ENCODE data around the gene RGS13. TPM values are rescaled to one million over a fixed set of nuclear protein-coding genes. Genes with fewer than 3 reads are reported as not detected.

The RGS13 gene
- total and polyA plus RNA-seq, 2 donors (not counting 3 experiments of a cell fraction or from before 2014, with no cell fraction given), result not detected

- Histone ChIP-seq H3K4me2 (ENCODE audit: insufficient read depth, low read length) (no peak overlapping the region), H3K9me3 (replicated peaks; ENCODE audit: control insufficient read depth, insufficient read depth, low read length) (no peaks in the 10 kb centered on the region), H4K20me1 (replicated peaks; ENCODE audit: control insufficient read depth, extremely low read depth, insufficient read depth, low read length) (no peaks in the 10 kb centered on the region), H2AFZ (ENCODE audit: low read depth, low read length) (no peak overlapping the region), H3K4me3 (replicated peaks in 1 of 3; ENCODE audit: insufficient read depth in 1 of 3, low read depth in 1 of 3, low read length in 3 of 3) (no peak overlapping the region), H3K27ac (ENCODE audit: insufficient read depth, low read depth, low read length) (no peak overlapping the region), H3K27me3 (ENCODE audit: control insufficient read depth in 2 of 2, insufficient read depth in 2 of 2, low read length in 2 of 2) (no peaks in the 10 kb centered on the region), H3K4me1 (ENCODE audit: control insufficient read depth, extremely low read depth, insufficient read depth, low read length) (no peaks in the 10 kb centered on the region), H3K9ac (replicated peaks; ENCODE audit: extremely low read depth, insufficient read depth, low read length) (no peak overlapping the region), H3K79me2 (ENCODE audit: control insufficient read depth, insufficient read depth, low read length) (no peaks in the 10 kb centered on the region), H3K36me3 (ENCODE audit: control insufficient read depth in 2 of 2, extremely low read depth in 1 of 2, insufficient read depth in 2 of 2, low read length in 2 of 2) (no peaks in the 10 kb centered on the region), H3K9me1 (replicated peaks; ENCODE audit: control insufficient read depth, extremely low read depth, insufficient read depth, low read length) (no peaks in the 10 kb centered on the region)
- DNase-seq (ENCODE audit: low read depth, low spot score) (no peak), FAIRE-seq (no peak)
- no peak for TF ChIP-seq CTCF (IDR thresholded peaks at IDR 0.05; ENCODE audit: extremely low read depth in 1 of 2, insufficient read depth in 1 of 2, low read depth in 1 of 2, low read length in 2 of 2)
- TF ChIP-seq POLR2AphosphoS5 (IDR thresholded peaks at IDR 0.05; ENCODE audit: insufficient read depth, low read depth, low read length), result no peak
- no peak for TF ChIP-seq POLR2A (IDR thresholded peaks at IDR 0.05; ENCODE audit: low read depth, low read length)
- no peak for TF ChIP-seq JUN (IDR thresholded peaks at IDR 0.05; ENCODE audit: borderline replicate concordance, insufficient read depth, insufficient read length, low read depth)
- no peak for TF ChIP-seq MYC (IDR thresholded peaks at IDR 0.05; ENCODE audit: low read depth, low read length)
- TF ChIP-seq FOS (IDR thresholded peaks at IDR 0.05; ENCODE audit: borderline replicate concordance, insufficient read depth, low read length), result no peak
- TF ChIP-seq EZH2 (IDR thresholded peaks at IDR 0.05; ENCODE audit: borderline replicate concordance, low read depth, low read length, severe bottlenecking), result no peak
- TF ChIP-seq MAX (IDR thresholded peaks at IDR 0.05; ENCODE audit: insufficient read depth, insufficient read length), result no peak
- TF ChIP-seq GATA2 (IDR thresholded peaks at IDR 0.05; ENCODE audit: insufficient read depth, insufficient read length, low read depth, low read length), result no peak
- BruUV-seq (replicated peaks), result no TSS peak
- intact Hi-C loops (cut with micrococcal nuclease), result no loop called here
- ChIA-PET POLR2A (no interaction called here), CTCF (interaction anchor here (1.7 kb wide), 1 partner anchor 10 kb away, joined by 6 read pairs; no protein-coding TSS in a partner anchor)
- dilution Hi-C loops (cut with MboI; ENCODE audit: extremely low pct_ligation_motif_present, low sequenced_read_pairs), result no loop called here
Observed at GRCh38 chr1:192691041-192691440, 55.1 kb downstream of the RGS13 start.

All from endothelial cell of umbilical vein (primary cell).